AG09309 (cell line): ENCODE data around the gene SRRM1.
"Not testable (repeated sequence)": the region's sequence is repeated elsewhere in the genome, so short reads cannot be mapped to it uniquely, and the experiment has no call there.

Experiments used
- DNase-seq: peaks from one replicate; pipeline ENCODE4 v3.0.0-alpha.2; 2010; ENCODE audit warnings: low read depth
- H3K4me3 ChIP-seq: 2 replicates; pipeline ENCODE4 v1.5.1; 2011; ENCODE audit warnings: mild to moderate bottlenecking, low read depth, low read length, moderate library complexity; ENCODE audit not compliant: control insufficient read depth
- CTCF ChIP-seq: IDR thresholded peaks from 2 replicates; pipeline ENCODE4 v1.5.1; 2011; ENCODE audit warnings: mild to moderate bottlenecking, low read depth, low read length, inconsistent platforms; ENCODE audit not compliant: insufficient read depth, control insufficient read depth; ENCODE audit errors: missing control alignments

SRRM1 gene

GRCh38 chr1:24699628-24700027, 56.5 kb downstream of the SRRM1 start:
- DNase-seq = no peak

GRCh38 chr1:24702511-24703293, 59.6 kb downstream of the SRRM1 start:
- no peak overlapping the region for H3K4me3 ChIP-seq
- TF ChIP-seq CTCF = no peak
- DNase-seq = no peak

More at GRCh38 chr1:24699628-24700027, 56.5 kb downstream of the SRRM1 start:
- no peak overlapping the region for H3K4me3 ChIP-seq
- TF ChIP-seq CTCF = no peak

- TF ChIP-seq CTCF = no peak
- H3K4me3 ChIP-seq = no peak overlapping the region
- DNase-seq = no peak
Observed at GRCh38 chr1:24704411-24705259, 61.5 kb downstream of the SRRM1 start.

- no peak for DNase-seq
- no peak overlapping the region for H3K4me3 ChIP-seq
- no peak for TF ChIP-seq CTCF
Observed at GRCh38 chr1:24705260-24706073, 62.4 kb downstream of the SRRM1 start.

GRCh38 chr1:24706074-24706389, 62.9 kb downstream of the SRRM1 start:
- not testable (repeated sequence) for DNase-seq, H3K4me3 ChIP-seq

- H3K4me3 ChIP-seq = no peak overlapping the region
- no peak for TF ChIP-seq CTCF
- DNase-seq = no peak
Observed at GRCh38 chr1:24707687-24708086, 64.6 kb downstream of the SRRM1 start.
